HCT116 (cell line): ENCODE results near the gene SCN3A. TPM values are rescaled to one million over a fixed set of nuclear protein-coding genes. Genes with fewer than 3 reads are reported as not detected.

ENCODE experiments used
- ATAC-seq: fragments of 200-7000 bp; cut with Tn5 transposase; 2 replicates; pipeline ENCODE4 v1.9.1; 2020; ENCODE audit warnings: mild to moderate bottlenecking, moderate library complexity
- BruUV-seq: library from RNA; stranded (reverse); fragments of 400-500 nt; replicated peaks from 2 replicates; lab custom pipeline; 2021; lab: Mats Ljungman, UMichigan
- CTCF ChIA-PET: fragments of 300-600 bp; sonication (Branson Sonifier 250); formaldehyde crosslinking; loops from one replicate; lab custom pipeline; 2021; ENCODE audit warnings: antibody characterized with exemption; lab: Charles Lee
- POLR2A ChIA-PET: fragments of 300-600, 350-600 bp; sonication (Branson Sonifier 250); formaldehyde crosslinking; loops from one replicate; lab custom pipeline; 2021; ENCODE audit warnings: antibody characterized with exemption; lab: Charles Lee
- RAD21 ChIA-PET, 2 experiments: fragments of 300-600 bp; sonication (Branson Sonifier 250); formaldehyde crosslinking; loops; one replicate each; lab custom pipeline; 2023; ENCODE audit warnings: low total read pairs in 2 of 2; ENCODE audit not compliant: uncharacterized antibody in 2 of 2, unreplicated experiment in 2 of 2, low non-redundant PET in 1 of 2; lab: Charles Lee
- DNase-seq: peaks from one replicate; pipeline ENCODE4 v3.0.0-alpha.2; 2010; ENCODE audit warnings: low read depth, low spot score
- H2AFZ ChIP-seq: fragments of 200-600 bp; shearing (Covaris generic), sonication (generic); 2 replicates; pipeline ENCODE4 v1.6.1; 2017; ENCODE audit warnings: low read depth, mixed run types, mixed read lengths, antibody characterized with exemption, low read length; ENCODE audit not compliant: poor library complexity, severe bottlenecking
- H3K27ac ChIP-seq: 2 replicates; pipeline ENCODE4 v1.5.1; 2012; ENCODE audit warnings: low read depth, low read length
- H3K27me3 ChIP-seq: fragments of 200-600 bp; sonication (generic); 2 replicates; pipeline ENCODE4 v1.6.1; 2016; ENCODE audit warnings: mixed run types, low read length, mixed read lengths; ENCODE audit not compliant: insufficient read depth
- H3K36me3 ChIP-seq, 2 experiments: fragments of 200-500 bp in 1 of 2; fragments of 200-600 bp in 1 of 2; sonication (Bioruptor generic) in 1 of 2; sonication (generic) in 1 of 2; 2 replicates each; pipeline versions ENCODE4 v1.5.1 to v1.6.1; 2014 to 2016; ENCODE audit warnings: low read length in 2 of 2, inconsistent platforms in 1 of 2, mixed read lengths in 1 of 2, mixed run types in 1 of 2; ENCODE audit not compliant: insufficient read depth in 2 of 2, control insufficient read depth in 1 of 2
- H3K4me1 ChIP-seq, 2 experiments: fragments of 200-600 bp in 1 of 2; sonication (generic) in 1 of 2; 2 replicates each; pipeline versions ENCODE4 v1.5.1 to v1.6.1; 2012 to 2017; ENCODE audit warnings: low read length in 2 of 2, inconsistent platforms in 1 of 2, mild to moderate bottlenecking in 1 of 2, mixed read lengths in 1 of 2, mixed run types in 1 of 2, moderate library complexity in 1 of 2; ENCODE audit not compliant: insufficient read depth in 2 of 2, control insufficient read depth in 1 of 2
- H3K4me2 ChIP-seq: fragments of 200-600 bp; sonication (generic); 2 replicates; pipeline ENCODE4 v1.6.1; 2017; ENCODE audit warnings: mixed run types, low read length, mixed read lengths
- H3K4me3 ChIP-seq, 2 experiments: fragments of 200-600 bp in 1 of 2; sonication (generic) in 1 of 2; replicated peaks in 1 of 2; 2 replicates each; pipeline ENCODE4 v1.5.1; 2011 to 2016; ENCODE audit warnings: low read length in 2 of 2, control low read depth in 1 of 2, low read depth in 1 of 2, mild to moderate bottlenecking in 1 of 2, mixed read lengths in 1 of 2, mixed run types in 1 of 2
- H3K79me2 ChIP-seq: fragments of 200-600 bp; sonication (generic); 2 replicates; pipeline ENCODE4 v1.6.1; 2017; ENCODE audit warnings: mild to moderate bottlenecking, mixed run types, low read length, moderate library complexity, mixed read lengths; ENCODE audit not compliant: insufficient read depth
- H3K9ac ChIP-seq: fragments of 200-600 bp; sonication (generic); 2 replicates; pipeline ENCODE4 v1.6.1; 2016; ENCODE audit warnings: low read length, mixed read lengths
- H3K9me2 ChIP-seq: fragments of 200-600 bp; sonication (generic), shearing (Covaris generic); 2 replicates; pipeline ENCODE4 v1.6.1; 2017; ENCODE audit warnings: mixed run types, mild to moderate bottlenecking, moderate library complexity; ENCODE audit not compliant: insufficient read depth
- H3K9me3 ChIP-seq, 2 experiments: fragments of 200-500 bp in 1 of 2; fragments of 200-600 bp in 1 of 2; sonication (Bioruptor generic) in 1 of 2; sonication (generic) in 1 of 2; 2 replicates each; pipeline ENCODE4 v1.6.1; 2014 to 2017; ENCODE audit warnings: low read length in 2 of 2, mixed read lengths in 2 of 2, inconsistent platforms in 1 of 2, low read depth in 1 of 2, mild to moderate bottlenecking in 1 of 2, mixed run types in 1 of 2, moderate library complexity in 1 of 2; ENCODE audit not compliant: control insufficient read depth in 1 of 2, insufficient read depth in 1 of 2
- H4K20me1 ChIP-seq: fragments of 200-600 bp; sonication (generic), shearing (Covaris generic); 2 replicates; pipeline ENCODE4 v1.6.1; 2017; ENCODE audit warnings: mixed run types, mild to moderate bottlenecking, moderate library complexity; ENCODE audit not compliant: insufficient read depth
- CBX3 ChIP-seq: IDR thresholded peaks from 2 replicates; pipeline ENCODE4 v1.6.1; 2012; ENCODE audit warnings: low read depth
- CEBPB ChIP-seq: IDR thresholded peaks from 2 replicates; pipeline ENCODE4 v1.6.1; 2012; ENCODE audit warnings: low read depth
- CTCF ChIP-seq, 3 experiments: fragments of 200-600 bp in 1 of 3; sonication (generic) in 1 of 3; IDR thresholded peaks in 2 of 3; conservative IDR thresholded peaks in 1 of 3; 2 replicates each; pipeline ENCODE4 v1.5.1; 2012 to 2017; ENCODE audit warnings: low read depth in 2 of 3, low read length in 2 of 3, antibody characterized with exemption in 1 of 3, borderline replicate concordance in 1 of 3, control low read depth in 1 of 3, mild to moderate bottlenecking in 1 of 3, mixed read lengths in 1 of 3, mixed run types in 1 of 3, moderate library complexity in 1 of 3; ENCODE audit not compliant: insufficient read depth in 1 of 3
- EGR1 ChIP-seq: IDR thresholded peaks from 2 replicates; pipeline ENCODE4 v1.6.1; 2012; ENCODE audit warnings: low read depth
- EZH2phosphoT487 ChIP-seq: fragments of 200-600 bp; IDR thresholded peaks from 2 replicates; pipeline ENCODE4 v1.6.1; 2018; ENCODE audit warnings: antibody characterized with exemption, borderline replicate concordance
- FOSL1 ChIP-seq: IDR thresholded peaks from 2 replicates; pipeline ENCODE4 v1.6.1; 2012; ENCODE audit warnings: low read depth
- JUND ChIP-seq: IDR thresholded peaks from 2 replicates; pipeline ENCODE4 v1.6.1; 2012
- POLR2AphosphoS5 ChIP-seq: IDR thresholded peaks from 2 replicates; pipeline ENCODE4 v1.6.1; 2011; ENCODE audit warnings: mild to moderate bottlenecking, low read depth, low read length, moderate library complexity
- SIN3A ChIP-seq: IDR thresholded peaks from 2 replicates; pipeline ENCODE4 v1.6.1; 2012; ENCODE audit warnings: low read depth
- TCF7L2 ChIP-seq: IDR thresholded peaks from 2 replicates; pipeline ENCODE4 v1.7.0; 2011; ENCODE audit warnings: borderline replicate concordance, inconsistent platforms; ENCODE audit not compliant: insufficient read depth, insufficient read length; ENCODE audit errors: extremely low read depth
- ZBTB33 ChIP-seq: IDR thresholded peaks from 2 replicates; pipeline ENCODE4 v1.6.1; 2011; ENCODE audit warnings: mild to moderate bottlenecking, low read length, moderate library complexity; ENCODE audit not compliant: insufficient replicate concordance; ENCODE audit errors: extremely low read depth
- ZFX ChIP-seq: fragments of 450-650 bp; IDR thresholded peaks from 2 replicates; pipeline ENCODE4 v1.6.1; 2017
- intact Hi-C: fragments of 100-400 bp; cut with micrococcal nuclease; formaldehyde crosslinking; loops from 2 replicates; pipeline ENCODE4 v1.10.0; 2022
- total RNA-seq: library from RNA; stranded (reverse); gene quantifications from one replicate; pipeline ENCODE4 v1.2.1, GENCODE V29; 2021; ENCODE audit not compliant: unreplicated experiment

SCN3A gene
- total RNA-seq, 1 experiment from 2014 or later: not detected

DNA sequence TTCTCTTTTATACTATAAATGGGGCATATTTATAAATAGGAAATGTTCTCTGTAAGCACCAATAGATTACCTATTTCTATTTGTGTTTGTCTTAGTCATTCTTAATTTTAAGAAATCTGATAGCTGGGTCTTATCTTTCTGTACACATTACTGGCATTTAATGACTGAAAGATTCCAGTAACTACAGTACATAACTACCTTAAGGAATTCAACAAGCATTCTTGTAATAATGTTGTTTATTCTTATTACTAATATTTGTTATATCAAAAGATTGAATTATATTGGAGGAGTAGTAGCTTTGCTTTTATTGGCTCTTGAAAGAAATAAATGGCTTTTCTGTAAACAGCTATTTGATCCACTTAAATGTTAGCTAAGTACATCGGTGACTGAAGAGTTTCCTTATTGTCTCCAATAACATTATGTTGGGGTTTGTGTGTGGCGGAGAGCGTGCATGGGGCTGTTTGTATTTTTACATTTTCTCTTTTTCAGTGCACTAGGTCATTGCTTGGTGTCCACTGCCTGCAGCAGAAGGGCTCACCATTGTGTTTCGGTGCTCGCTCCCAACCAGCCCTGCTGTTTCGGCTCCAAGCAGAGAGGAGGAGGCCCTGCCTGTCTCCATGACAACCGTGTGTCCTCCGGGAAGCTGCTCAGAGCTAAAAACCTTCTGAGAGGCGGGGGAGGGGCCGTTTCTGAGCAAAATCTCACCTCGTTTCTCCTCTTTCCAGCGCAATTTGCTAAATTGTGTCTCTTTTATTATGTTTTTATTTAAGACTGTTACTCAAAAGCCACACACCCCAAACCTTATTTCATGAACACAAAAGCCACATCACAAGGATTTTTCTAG is 136.0 kb downstream of the SCN3A start:
- Histone ChIP-seq H3K9me2 (no peaks in the 10 kb centered on the region), H3K4me1 (no peaks in the 10 kb centered on the region), H3K4me3 (no peak overlapping the region), H3K4me2 (peak overlapping the region; percentile 19; the same call in 1 of the 2 replicates), H2AFZ (no peak overlapping the region), H3K36me3 (no peaks in the 10 kb centered on the region), H3K79me2 (no peaks in the 10 kb centered on the region)
- DNase-seq: no peak
- no TSS peak for BruUV-seq
- ChIA-PET RAD21 (no interaction called here), CTCF (no interaction called here)
- ATAC-seq: 0 out of 2 replicates have a peak, but pooled peaks have one; percentile 44
- TF ChIP-seq CEBPB: no peak
- no peak for TF ChIP-seq CTCF (IDR thresholded peaks at IDR 0.05 in 2 of 3, conservative IDR thresholded peaks at IDR 0.05 in 1 of 3; ENCODE audit: borderline replicate concordance in 1 of 3, insufficient read depth in 1 of 3, low read depth in 2 of 3, low read length in 2 of 3)
- TF ChIP-seq FOSL1: no peak
- TF ChIP-seq, all 23 proteins: peak for 0
- H3K27ac ChIP-seq: no peak overlapping the region
- intact Hi-C loops: no loop called here
- no peaks in the 10 kb centered on the region; the same call in 1 of the 2 replicates for H4K20me1 ChIP-seq
- no peaks in the 10 kb centered on the region for H3K9me3 ChIP-seq
- H3K27me3 ChIP-seq: no peaks in the 10 kb centered on the region
- H3K9ac ChIP-seq: no peak overlapping the region
- POLR2A ChIA-PET: no interaction called here

GRCh38 chr2:165064743-165065142 is 139.1 kb downstream of the SCN3A start:
- Histone ChIP-seq H3K27ac (no peak overlapping the region), H2AFZ (no peak overlapping the region), H4K20me1 (no peaks in the 10 kb centered on the region; the same call in 1 of the 2 replicates), H3K9me2 (no peaks in the 10 kb centered on the region), H3K79me2 (no peaks in the 10 kb centered on the region), H3K4me2 (no peak overlapping the region), H3K36me3 (no peaks in the 10 kb centered on the region), H3K4me3 (no peak overlapping the region), H3K27me3 (no peaks in the 10 kb centered on the region), H3K9me3 (no peaks in the 10 kb centered on the region), H3K4me1 (no peaks in the 10 kb centered on the region), H3K9ac (no peak overlapping the region)
- no peak for DNase-seq
- ChIA-PET RAD21 (no interaction called here), POLR2A (no interaction called here), CTCF (no interaction called here)
- BruUV-seq: no TSS peak
- no peak for ATAC-seq
- intact Hi-C loops: no loop called here
- no peak for TF ChIP-seq POLR2AphosphoS5
- TF ChIP-seq EZH2phosphoT487: no peak
- no peak for TF ChIP-seq CTCF (IDR thresholded peaks at IDR 0.05 in 2 of 3, conservative IDR thresholded peaks at IDR 0.05 in 1 of 3; ENCODE audit: borderline replicate concordance in 1 of 3, insufficient read depth in 1 of 3, low read depth in 2 of 3, low read length in 2 of 3)
- TF ChIP-seq JUND: no peak
- no peak for TF ChIP-seq CBX3
- TF ChIP-seq ZBTB33: no peak
- no peak for TF ChIP-seq CEBPB
- TF ChIP-seq EGR1: no peak
- no peak for TF ChIP-seq ZFX
- TF ChIP-seq SIN3A: no peak
- no peak for TF ChIP-seq TCF7L2
